Right atrium auricular region (tissue), 2 donors: Measurements from ENCODE around the gene CD93. TPM values are rescaled to one million over a fixed set of nuclear protein-coding genes. Genes with fewer than 3 reads are reported as not detected.

ENCODE experiments used
- DNase-seq: peaks from one replicate; pipeline ENCODE4 v3.0.0-alpha.2; 2019; ENCODE audit warnings: low spot score
- H3K27ac ChIP-seq, 2 donors: fragments of 200-600 bp; sonication (generic); 1 replicate in 1 of 2; 2 replicates in 1 of 2; pipeline ENCODE4 v1.5.1; 2016 to 2019
- H3K27me3 ChIP-seq, 2 donors: fragments of 200-600 bp; sonication (generic); one replicate each; pipeline versions ENCODE4 v1.5.1 to v1.6.0; 2017 to 2019
- H3K36me3 ChIP-seq: fragments of 200-600 bp; sonication (generic); one replicate; pipeline ENCODE4 v1.5.1; 2016
- H3K4me1 ChIP-seq, 2 donors: fragments of 200-600 bp; sonication (generic); one replicate each; pipeline versions ENCODE4 v1.5.1 to v1.6.0; 2017 to 2019
- H3K4me3 ChIP-seq, 2 donors: fragments of 200-600 bp; sonication (generic); 1 replicate in 1 of 2; 2 replicates in 1 of 2; pipeline ENCODE4 v1.5.1; 2017 to 2019; ENCODE audit warnings: mild to moderate bottlenecking in 1 of 2, moderate library complexity in 1 of 2
- H3K9me3 ChIP-seq, 2 donors: fragments of 200-600 bp; sonication (generic); one replicate each; pipeline ENCODE4 v1.5.1; 2019
- CTCF ChIP-seq, 2 donors: fragments of 200-600 bp; sonication (generic); IDR thresholded peaks; one replicate each; pipeline ENCODE4 v1.5.1; 2019; ENCODE audit warnings: antibody characterized with exemption in 2 of 2
- total RNA-seq, 2 donors: library from RNA; depleted of rRNA; stranded (reverse); fragments of >200 nt; gene quantifications; one replicate each; pipeline ENCODE4 v1.1.0, GENCODE V29; 2016

The CD93 gene
- total RNA-seq, 2 donors from 2014 or later = 35.7 to 51.6 TPM

- peaks cover 0 to 32% of the 10 kb centered on the region in 2 donors for H3K4me1 ChIP-seq
- DNase-seq = no peak
- no peaks in the 10 kb centered on the region for H3K27me3 ChIP-seq
- peak overlapping the region; percentile 55 to 78 for H3K27ac ChIP-seq
- no peak overlapping the region for H3K4me3 ChIP-seq
- no peaks in the 10 kb centered on the region for H3K36me3 ChIP-seq
- no peak for TF ChIP-seq CTCF (IDR thresholded peaks at IDR 0.05)
- H3K9me3 ChIP-seq = peaks cover 0 to 7% of the 10 kb centered on the region in 2 donors
Measured at GRCh38 chr20:23061262-23061661, 24.9 kb downstream of the CD93 start.

GRCh38 chr20:23060629-23061028 is 25.5 kb downstream of the CD93 start:
- no peak for TF ChIP-seq CTCF (IDR thresholded peaks at IDR 0.05)
- DNase-seq = no peak
- peaks cover 0 to 10% of the 10 kb centered on the region in 2 donors for H3K9me3 ChIP-seq
- peak overlapping the region in 1 of 2 donors; percentile 78 for H3K27ac ChIP-seq
- H3K4me3 ChIP-seq = no peak overlapping the region
- H3K4me1 ChIP-seq = peaks cover 0 to 32% of the 10 kb centered on the region in 2 donors
- H3K27me3 ChIP-seq = no peaks in the 10 kb centered on the region
- no peaks in the 10 kb centered on the region for H3K36me3 ChIP-seq

GRCh38 chr20:23059846-23060245 is 26.3 kb downstream of the CD93 start:
- H3K27ac ChIP-seq = no peak overlapping the region
- DNase-seq = no peak
- peaks cover 0 to 32% of the 10 kb centered on the region in 2 donors for H3K4me1 ChIP-seq
- no peak for TF ChIP-seq CTCF (IDR thresholded peaks at IDR 0.05)
- H3K9me3 ChIP-seq = peaks cover 0 to 10% of the 10 kb centered on the region in 2 donors
- no peak overlapping the region for H3K4me3 ChIP-seq
- H3K27me3 ChIP-seq = no peaks in the 10 kb centered on the region
- no peaks in the 10 kb centered on the region for H3K36me3 ChIP-seq

GRCh38 chr20:23059001-23059400 is 27.1 kb downstream of the CD93 start:
- H3K4me1 ChIP-seq = peaks cover 0 to 32% of the 10 kb centered on the region in 2 donors
- no peak for TF ChIP-seq CTCF (IDR thresholded peaks at IDR 0.05)
- H3K36me3 ChIP-seq = no peaks in the 10 kb centered on the region
- H3K27ac ChIP-seq = no peak overlapping the region
- no peak overlapping the region for H3K4me3 ChIP-seq
- H3K9me3 ChIP-seq = peaks cover 0 to 10% of the 10 kb centered on the region in 2 donors
- no peak for DNase-seq
- no peaks in the 10 kb centered on the region for H3K27me3 ChIP-seq

GRCh38 chr20:23058240-23058639 is 27.9 kb downstream of the CD93 start:
- Histone ChIP-seq H3K27me3 (no peaks in the 10 kb centered on the region), H3K4me3 (no peak overlapping the region), H3K36me3 (no peaks in the 10 kb centered on the region), H3K9me3 (peaks cover 0 to 10% of the 10 kb centered on the region in 2 donors), H3K4me1 (peaks cover 0 to 32% of the 10 kb centered on the region in 2 donors), H3K27ac (no peak overlapping the region)
- no peak for TF ChIP-seq CTCF (IDR thresholded peaks at IDR 0.05)
- DNase-seq = no peak

- Histone ChIP-seq H3K9me3 (peaks cover 0 to 10% of the 10 kb centered on the region in 2 donors), H3K27ac (no peak overlapping the region), H3K4me3 (no peak overlapping the region), H3K27me3 (peaks cover 0 to 3% of the 10 kb centered on the region in 2 donors), H3K36me3 (no peaks in the 10 kb centered on the region), H3K4me1 (peaks cover 0 to 38% of the 10 kb centered on the region in 2 donors)
- TF ChIP-seq CTCF (IDR thresholded peaks at IDR 0.05) = no peak
- no peak for DNase-seq
Measured at GRCh38 chr20:23052904-23053303, 33.2 kb downstream of the CD93 start.
